ENCODE measurements around the gene MEX3A. TPM values are rescaled to one million over a fixed set of nuclear protein-coding genes. Genes with fewer than 3 reads are reported as not detected.
"Not testable (repeated sequence)": the region's sequence is repeated elsewhere in the genome, so short reads cannot be mapped to it uniquely, and the experiment has no call there.

Gene MEX3A
- total RNA-seq, 2 experiments from 2014 or later, result 0.65 to 0.67 TPM

- POLR2A ChIA-PET, result not testable (repeated sequence)
- CTCF ChIA-PET, result interaction anchor here (0.9 to 8.2 kb wide), 4 partner anchors 9 to 49 kb away, joined by 3 to 73 read pairs (median 5); no protein-coding TSS in a partner anchor
These were observed 38.7 kb upstream of the MEX3A start for GRCh38 chr1:156121005-156121404.

GRCh38 chr1:156120318-156120717 is 38.1 kb upstream of the MEX3A start:
- ChIA-PET POLR2A (no interaction called here), CTCF (interaction anchor here (0.6 to 8.2 kb wide), 6 partner anchors 8 to 113 kb away, joined by 3 to 73 read pairs (median 5); no protein-coding TSS in a partner anchor)

- POLR2A ChIA-PET, result interaction anchor here (1.1 kb wide), 1 partner anchor 12 kb away, joined by 6 read pairs; no protein-coding TSS in a partner anchor
These were observed 37.4 kb upstream of the MEX3A start for GRCh38 chr1:156119503-156120209.

GRCh38 chr1:156118177-156118868 is 36.1 kb upstream of the MEX3A start:
- POLR2A ChIA-PET, result interaction anchor here (0.9 to 1.1 kb wide), 2 partner anchors 11 to 22 kb away, joined by 6 read pairs; no protein-coding TSS in a partner anchor

More at GRCh38 chr1:156119503-156120209, 37.4 kb upstream of the MEX3A start:
- CTCF ChIA-PET, result interaction anchor here (0.6 to 8.2 kb wide), 4 partner anchors 18 to 112 kb away, joined by 5 to 73 read pairs (median 8); no protein-coding TSS in a partner anchor

GRCh38 chr1:156117414-156118176 is 35.3 kb upstream of the MEX3A start:
- POLR2A ChIA-PET, result interaction anchor here (0.6 to 0.7 kb wide), 2 partner anchors 107 to 128 kb away, joined by 4 to 5 read pairs; no protein-coding TSS in a partner anchor
- CTCF ChIA-PET, result interaction anchor here (0.7 to 8.2 kb wide), 4 partner anchors 12 to 27 kb away, joined by 4 to 73 read pairs (median 16); no protein-coding TSS in a partner anchor

More at GRCh38 chr1:156118177-156118868, 36.1 kb upstream of the MEX3A start:
- CTCF ChIA-PET, result interaction anchor here (0.6 to 8.2 kb wide), 4 partner anchors 9 to 27 kb away, joined by 3 to 73 read pairs (median 16); no protein-coding TSS in a partner anchor

GRCh38 chr1:156116731-156117130 is 34.5 kb upstream of the MEX3A start:
- CTCF ChIA-PET, result interaction anchor here (0.6 to 8.2 kb wide), 4 partner anchors 12 to 479 kb away, joined by 3 to 73 read pairs (median 12); no protein-coding TSS in a partner anchor
- POLR2A ChIA-PET, result interaction anchor here (0.7 kb wide), 1 partner anchor 129 kb away, joined by 4 read pairs; no protein-coding TSS in a partner anchor

GRCh38 chr1:156115514-156116374 is 33.5 kb upstream of the MEX3A start:
- CTCF ChIA-PET, result interaction anchor here (2.4 to 5.2 kb wide), 5 partner anchors 9 to 19 kb away, joined by 6 to 47 read pairs (median 11); no protein-coding TSS in a partner anchor
- POLR2A ChIA-PET, result interaction anchor here (0.7 to 2.6 kb wide), 9 partner anchors 8 to 166 kb away, joined by 3 to 24 read pairs (median 3); no protein-coding TSS in a partner anchor

GRCh38 chr1:156114919-156115513 is 32.8 kb upstream of the MEX3A start:
- ChIA-PET CTCF (interaction anchor here (1.3 to 5.2 kb wide), 7 partner anchors 8 to 110 kb away, joined by 4 to 47 read pairs (median 7); no protein-coding TSS in a partner anchor), POLR2A (interaction anchor here (0.6 to 2.6 kb wide), 10 partner anchors 8 to 110 kb away, joined by 3 to 24 read pairs (median 5); no protein-coding TSS in a partner anchor)

GRCh38 chr1:156114101-156114918 is 32.0 kb upstream of the MEX3A start, which contains the start of gene LMNA:
TSS of gene LMNA (plus strand) at chr1:156114711. CDS start at chr1:156114919, 208 bp downstream.
- ChIA-PET CTCF (interaction anchor here (0.8 to 5.2 kb wide), 12 partner anchors 8 to 111 kb away, joined by 3 to 47 read pairs (median 5); no protein-coding TSS in a partner anchor), POLR2A (interaction anchor here (0.6 to 2.6 kb wide), 10 partner anchors 8 to 111 kb away, joined by 3 to 24 read pairs (median 5); no protein-coding TSS in a partner anchor)

GRCh38 chr1:156113282-156113950 is 31.2 kb upstream of the MEX3A start:
- ChIA-PET POLR2A (interaction anchor here (0.6 to 2.4 kb wide), 2 partner anchors 14 to 16 kb away, joined by 5 to 24 read pairs; no protein-coding TSS in a partner anchor), CTCF (interaction anchor here (0.8 to 5.2 kb wide), 11 partner anchors 7 to 112 kb away, joined by 3 to 47 read pairs (median 5); no protein-coding TSS in a partner anchor)

- POLR2A ChIA-PET, result no interaction called here
- CTCF ChIA-PET, result interaction anchor here (0.7 to 5.2 kb wide), 5 partner anchors 8 to 18 kb away, joined by 3 to 47 read pairs (median 5); no protein-coding TSS in a partner anchor
These were observed 30.2 kb upstream of the MEX3A start for GRCh38 chr1:156112276-156113137.

GRCh38 chr1:156111355-156111962 is 29.2 kb upstream of the MEX3A start:
- ChIA-PET POLR2A (interaction anchor here (0.7 kb wide), 1 partner anchor 11 kb away, joined by 6 read pairs; no protein-coding TSS in a partner anchor), CTCF (interaction anchor here (0.7 to 5.2 kb wide), 2 partner anchors 15 to 330 kb away, joined by 4 to 47 read pairs; no protein-coding TSS in a partner anchor)

- POLR2A ChIA-PET, result interaction anchor here (1.8 kb wide), 1 partner anchor 13 kb away, joined by 4 read pairs; no protein-coding TSS in a partner anchor
These were observed 28.0 kb upstream of the MEX3A start for GRCh38 chr1:156110252-156110651.

More at GRCh38 chr1:156110252-156110651, 28.0 kb upstream of the MEX3A start:
- CTCF ChIA-PET, result no interaction called here
